ENCODE measurements around the gene GRM7. TPM values are rescaled to one million over a fixed set of nuclear protein-coding genes. Genes with fewer than 3 reads are reported as not detected.

The GRM7 gene
- total RNA-seq, 3 donors from 2014 or later, result 0.59 to 1.3 (median 1.1) TPM

- no peak for TF ChIP-seq POLR2A (IDR thresholded peaks at IDR 0.05)
- no peak for TF ChIP-seq POLR2AphosphoS5 (IDR thresholded peaks at IDR 0.05)
- TF ChIP-seq CTCF (IDR thresholded peaks at IDR 0.05), result no peak
- Histone ChIP-seq H3K27ac (no peak overlapping the region), H3K36me3 (no peaks in the 10 kb centered on the region), H3K27me3 (no peaks in the 10 kb centered on the region), H3K9me3 (no peaks in the 10 kb centered on the region), H3K4me3 (no peak overlapping the region), H3K4me1 (no peaks in the 10 kb centered on the region)
- DNase-seq (ENCODE audit: low spot score in 2 of 2), result no peak
- intact Hi-C loops (cut with DNase I; ENCODE audit: low total_unique reads), result no loop called here
Observed at GRCh38 chr3:7518026-7518425, 657.1 kb downstream of the GRM7 start.

- no peak for DNase-seq (ENCODE audit: low spot score in 2 of 2)
- no peak for TF ChIP-seq POLR2AphosphoS5 (IDR thresholded peaks at IDR 0.05)
- no peak for TF ChIP-seq CTCF (IDR thresholded peaks at IDR 0.05)
- no peak for TF ChIP-seq POLR2A (IDR thresholded peaks at IDR 0.05)
Observed at GRCh38 chr3:7518456-7518855, 657.5 kb downstream of the GRM7 start.

GRCh38 chr3:7520059-7520458, 659.1 kb downstream of the GRM7 start:
- Histone ChIP-seq H3K9me3 (no peaks in the 10 kb centered on the region), H3K4me1 (no peaks in the 10 kb centered on the region), H3K36me3 (no peaks in the 10 kb centered on the region), H3K27ac (no peak overlapping the region), H3K27me3 (no peaks in the 10 kb centered on the region), H3K4me3 (no peak overlapping the region)
- TF ChIP-seq POLR2AphosphoS5 (IDR thresholded peaks at IDR 0.05) (no peak), POLR2A (IDR thresholded peaks at IDR 0.05) (no peak), CTCF (IDR thresholded peaks at IDR 0.05) (no peak)
- intact Hi-C loops (cut with DNase I; ENCODE audit: low total_unique reads), result no loop called here
- no peak for DNase-seq (ENCODE audit: low spot score in 2 of 2)

More at GRCh38 chr3:7518456-7518855, 657.5 kb downstream of the GRM7 start:
- Histone ChIP-seq H3K36me3 (no peaks in the 10 kb centered on the region), H3K4me1 (no peaks in the 10 kb centered on the region), H3K27me3 (no peaks in the 10 kb centered on the region), H3K4me3 (no peak overlapping the region), H3K27ac (no peak overlapping the region), H3K9me3 (no peaks in the 10 kb centered on the region)
- intact Hi-C loops (cut with DNase I; ENCODE audit: low total_unique reads), result no loop called here

- peaks cover 0 to 5% of the 10 kb centered on the region in 2 donors for H3K9me3 ChIP-seq
- no peak overlapping the region for H3K27ac ChIP-seq
- H3K36me3 ChIP-seq, result no peaks in the 10 kb centered on the region
- H3K27me3 ChIP-seq, result no peaks in the 10 kb centered on the region
- intact Hi-C loops (cut with DNase I; ENCODE audit: low total_unique reads), result no loop called here
- no peaks in the 10 kb centered on the region for H3K4me1 ChIP-seq
- no peak for DNase-seq (ENCODE audit: low spot score in 2 of 2)
- TF ChIP-seq CTCF (IDR thresholded peaks at IDR 0.05) (no peak), POLR2AphosphoS5 (IDR thresholded peaks at IDR 0.05) (no peak), POLR2A (IDR thresholded peaks at IDR 0.05) (no peak)
- H3K4me3 ChIP-seq, result no peak overlapping the region
Observed at GRCh38 chr3:7520593-7520992, 659.7 kb downstream of the GRM7 start.

GRCh38 chr3:7536510-7536909, 675.6 kb downstream of the GRM7 start:
- Histone ChIP-seq H3K4me3 (no peak overlapping the region), H3K27ac (no peak overlapping the region), H3K36me3 (no peaks in the 10 kb centered on the region), H3K27me3 (no peaks in the 10 kb centered on the region), H3K4me1 (no peaks in the 10 kb centered on the region), H3K9me3 (no peaks in the 10 kb centered on the region)
- DNase-seq (ENCODE audit: low spot score in 2 of 2), result no peak
- no peak for TF ChIP-seq CTCF (IDR thresholded peaks at IDR 0.05)
- no peak for TF ChIP-seq POLR2AphosphoS5 (IDR thresholded peaks at IDR 0.05)
- TF ChIP-seq POLR2A (IDR thresholded peaks at IDR 0.05), result no peak
- intact Hi-C loops (cut with DNase I; ENCODE audit: low total_unique reads), result loop anchor here (10.0 kb wide), 1 partner anchor 402 kb away; no protein-coding TSS in a partner anchor
